KG1 (cell line): ENCODE measurements around the gene CTSW.

Experiments used
- DNase-seq: peaks from one replicate; lab custom pipeline; 2025; lab: John Stamatoyannopoulos, UW

Gene CTSW

DNA sequence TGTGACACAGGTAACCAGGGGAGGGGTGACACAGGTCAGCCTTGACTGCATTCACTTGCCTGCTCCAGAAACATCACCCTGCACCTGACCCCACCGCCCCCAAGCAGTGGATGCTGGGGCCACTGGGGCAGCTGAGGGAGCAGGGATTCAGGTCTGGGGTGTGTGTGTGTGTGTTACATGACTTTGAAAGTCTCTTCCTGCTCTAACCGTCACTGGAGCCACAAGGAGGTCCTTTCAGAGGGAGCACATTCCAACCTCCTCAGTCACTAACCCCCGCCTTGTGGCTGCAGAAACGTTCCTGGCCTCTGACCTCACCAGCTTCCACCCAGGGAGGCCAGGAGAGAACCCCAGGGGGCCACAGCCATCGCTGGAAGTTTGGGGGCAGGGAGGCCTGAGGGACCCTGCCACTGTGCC lies 23.4 kb downstream of the CTSW start:
- no peak for DNase-seq

DNA sequence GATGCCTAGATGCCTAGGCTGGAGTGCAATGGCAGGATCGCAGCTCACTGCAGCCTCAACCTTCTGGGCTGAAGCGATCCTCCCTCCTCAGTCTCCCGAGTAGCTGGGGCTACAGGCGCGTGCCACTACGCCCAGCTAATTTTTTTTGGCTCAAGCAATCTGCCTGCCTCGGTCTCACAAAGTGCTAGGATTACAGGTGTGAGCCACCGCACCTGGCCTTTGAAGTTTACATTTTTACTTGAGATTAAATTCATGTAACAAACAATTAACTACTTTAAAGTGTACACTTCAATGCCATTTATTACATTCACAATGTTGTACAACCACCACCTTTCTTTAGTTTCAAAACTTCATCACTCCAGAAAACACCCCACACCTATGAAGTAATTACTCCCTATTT lies 24.1 kb downstream of the CTSW start:
- DNase-seq = no peak

DNA sequence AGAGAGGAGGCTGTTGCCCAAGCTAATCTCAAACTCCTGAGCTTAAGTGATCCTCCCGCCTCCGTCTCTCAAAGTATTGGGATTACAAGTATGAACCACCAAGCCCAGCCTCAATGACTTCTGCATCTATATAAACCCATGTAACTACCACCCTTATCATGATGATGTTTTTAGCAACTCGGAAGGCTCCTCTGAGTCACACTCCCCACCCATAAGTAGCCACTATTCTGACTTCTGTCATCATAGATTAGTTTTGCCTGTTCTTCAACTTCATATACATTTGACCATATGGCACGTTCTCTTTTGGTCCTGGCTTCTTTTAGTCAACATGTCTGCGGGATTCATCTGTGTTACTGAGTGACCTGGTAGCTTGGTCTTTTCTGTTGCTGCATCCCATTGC lies 27.0 kb downstream of the CTSW start:
- DNase-seq = no peak

DNA sequence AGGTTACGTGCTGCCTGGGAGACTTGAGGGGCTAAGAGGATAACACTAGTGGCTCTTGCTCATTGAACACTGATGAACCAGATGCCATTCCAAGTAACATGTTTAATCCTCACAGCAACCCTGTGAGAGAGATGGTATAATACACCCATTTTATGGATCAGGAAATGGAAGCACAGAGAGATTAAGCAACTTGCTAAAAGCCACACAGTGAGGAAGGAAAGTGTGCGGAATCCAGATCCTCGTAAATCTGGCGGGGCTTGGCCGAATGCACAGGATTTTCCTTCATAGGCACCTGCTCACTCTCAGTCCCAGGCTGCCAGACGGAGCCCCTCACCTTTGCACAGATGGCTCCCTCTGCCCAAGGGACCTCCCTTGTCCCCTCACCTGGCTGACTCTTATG lies 28.2 kb downstream of the CTSW start:
- DNase-seq = no peak

DNA sequence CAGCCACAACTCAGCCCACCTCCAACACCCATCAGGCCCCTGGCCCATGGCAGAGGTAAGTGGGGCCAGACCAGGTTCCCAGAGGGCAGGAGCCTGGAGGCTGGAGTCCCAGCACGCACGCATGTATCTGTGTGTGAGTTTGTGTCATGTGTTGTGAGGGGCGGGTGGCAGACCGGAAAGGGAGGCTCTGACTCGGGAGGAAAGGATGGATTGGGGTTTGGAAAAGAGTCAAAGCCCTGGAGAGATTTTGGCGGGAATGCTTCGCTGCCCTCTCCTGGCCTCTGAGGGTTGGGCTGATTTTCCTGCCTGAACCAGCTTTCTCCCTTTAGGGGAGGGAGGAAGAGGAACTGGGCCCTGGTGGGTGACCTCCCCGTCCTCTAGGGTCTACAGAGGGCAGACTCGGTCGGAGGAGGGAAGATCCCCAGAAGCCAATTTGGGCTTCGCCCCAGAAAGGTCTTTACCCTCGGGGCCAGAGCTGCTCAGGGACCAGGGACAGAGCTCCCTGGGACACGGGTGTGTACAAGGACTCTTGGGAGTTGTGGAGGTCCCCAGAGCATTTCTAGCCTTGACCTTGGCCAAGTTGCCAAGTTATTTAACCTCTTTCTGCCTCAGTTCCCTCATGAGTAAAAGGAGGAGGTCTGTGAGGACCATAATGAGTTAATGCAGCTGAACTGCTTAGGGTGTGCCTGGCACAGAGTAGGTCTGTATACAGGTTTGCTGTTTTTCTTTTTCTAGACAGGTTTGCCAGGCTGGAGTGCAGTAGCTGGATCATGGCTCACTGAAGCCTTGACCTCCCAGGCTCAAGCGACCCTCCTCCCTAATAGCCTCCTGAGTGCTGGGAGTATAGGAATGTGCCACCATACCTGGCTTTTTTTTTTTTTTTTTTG lies 32.3 kb downstream of the CTSW start:
- no peak for DNase-seq

DNA sequence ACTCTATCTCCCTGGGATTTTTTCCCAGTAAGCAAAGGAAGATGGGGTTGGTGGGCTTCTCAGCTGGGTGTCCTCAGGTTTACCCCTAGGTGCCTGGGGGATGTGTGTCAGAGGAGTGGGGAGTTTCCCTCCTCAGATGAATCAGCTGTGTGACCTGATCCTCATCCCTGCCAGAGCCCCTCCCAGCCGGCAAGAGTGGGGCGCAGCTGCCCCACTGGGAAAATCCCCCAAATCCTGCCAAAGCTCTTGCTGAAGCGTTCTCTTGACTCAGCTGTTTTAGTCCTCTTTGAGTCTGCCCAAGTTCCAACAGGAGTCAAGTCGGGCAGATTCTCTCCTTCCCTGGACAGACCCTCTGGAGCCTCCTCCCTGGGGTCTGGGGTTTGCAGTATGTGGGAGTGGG lies 33.2 kb downstream of the CTSW start:
- DNase-seq = no peak

DNA sequence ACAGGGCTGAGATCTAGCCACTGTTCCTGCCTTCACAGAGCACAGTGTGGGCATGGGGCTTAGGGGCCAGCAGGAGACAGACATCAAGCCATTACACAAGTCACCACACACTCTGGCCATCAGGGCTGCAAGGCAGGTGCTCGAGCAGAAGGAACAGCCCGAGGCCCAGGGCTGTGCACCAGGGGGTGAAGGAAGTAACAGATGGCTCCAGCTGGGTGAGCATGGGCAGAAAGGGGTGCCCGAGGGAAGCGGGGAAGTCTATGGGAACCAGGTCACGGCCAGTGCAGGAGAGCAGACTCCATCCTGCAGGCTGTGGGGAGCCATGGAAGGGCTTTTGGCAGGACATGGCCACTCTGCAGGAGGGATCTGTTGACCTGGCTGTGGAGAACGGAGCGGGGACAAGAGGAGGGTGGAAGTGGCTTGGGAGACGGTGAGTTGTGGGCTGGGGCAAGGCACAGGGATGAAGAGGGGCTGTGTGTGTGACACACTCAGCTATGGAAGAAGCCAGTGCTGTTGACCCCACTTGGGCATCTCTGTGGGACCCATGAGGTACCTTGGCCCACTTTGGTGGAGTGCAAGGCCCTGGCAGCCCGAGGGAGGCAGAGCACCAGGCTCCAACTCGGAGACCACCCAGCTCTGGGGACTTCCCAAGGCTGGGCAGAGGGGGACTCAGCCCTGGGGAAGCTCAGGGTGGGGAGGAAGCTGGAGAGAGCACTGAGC lies 35.6 kb downstream of the CTSW start:
- DNase-seq = no peak

DNA sequence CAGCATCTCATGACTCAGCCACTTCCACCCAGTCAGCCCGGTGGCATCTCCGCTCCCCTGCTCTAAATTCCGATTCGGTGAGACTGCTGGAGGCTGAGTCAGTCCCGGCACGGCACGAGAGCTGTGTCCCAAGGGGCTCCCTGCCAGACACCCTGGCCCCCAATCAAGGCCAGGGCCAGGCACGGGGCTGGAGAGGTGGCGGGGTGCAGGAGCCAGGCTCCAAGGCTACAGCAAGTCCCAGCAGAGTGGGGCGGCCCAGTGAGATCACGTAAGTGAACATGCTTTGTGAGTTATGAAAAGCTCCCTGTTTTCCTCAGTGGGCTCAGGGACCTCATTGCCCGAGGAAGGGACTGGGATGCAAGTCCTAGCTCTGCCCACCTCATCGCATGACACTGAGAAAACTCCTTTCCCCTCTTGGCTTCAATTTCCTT lies 36.2 kb downstream of the CTSW start:
- DNase-seq = no peak

DNA sequence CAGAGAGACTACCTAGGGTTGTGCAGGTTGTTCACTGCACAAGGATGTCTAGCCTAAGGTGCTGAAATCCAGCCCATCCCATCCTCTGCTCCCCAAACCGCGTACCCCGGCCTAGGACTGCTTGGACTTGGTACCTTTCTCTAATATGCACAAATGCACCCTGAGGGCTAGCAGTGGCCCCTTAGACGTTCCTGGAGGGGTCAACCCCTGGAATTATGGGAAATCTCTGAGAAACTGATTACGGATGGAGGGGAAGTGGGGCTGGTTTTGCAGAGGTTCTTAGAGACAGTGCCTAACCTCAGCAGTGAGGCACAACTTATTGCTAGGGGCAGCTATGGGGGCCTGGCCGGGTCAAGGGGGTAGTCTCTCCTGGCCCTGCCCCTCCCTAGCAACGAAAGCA lies 36.8 kb downstream of the CTSW start:
- no peak for DNase-seq

DNA sequence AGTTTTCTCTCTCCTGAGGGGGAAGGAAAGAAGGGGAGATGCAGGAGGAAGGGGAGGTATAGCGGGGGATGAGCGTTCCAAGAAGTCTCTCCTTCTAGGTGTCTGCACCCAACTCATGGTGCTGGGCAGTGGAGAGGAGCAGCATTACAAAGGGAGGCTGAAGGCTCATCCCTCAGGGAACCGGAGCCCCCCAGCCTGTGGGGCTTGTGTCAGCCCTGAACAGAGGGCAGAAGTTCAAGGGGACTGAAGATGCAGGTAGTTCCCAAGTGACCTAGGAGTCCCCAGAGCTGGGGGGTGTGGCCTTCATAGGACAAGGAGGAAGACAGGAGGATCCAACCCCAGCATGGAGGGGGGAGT lies 37.4 kb downstream of the CTSW start:
- DNase-seq = no peak

DNA sequence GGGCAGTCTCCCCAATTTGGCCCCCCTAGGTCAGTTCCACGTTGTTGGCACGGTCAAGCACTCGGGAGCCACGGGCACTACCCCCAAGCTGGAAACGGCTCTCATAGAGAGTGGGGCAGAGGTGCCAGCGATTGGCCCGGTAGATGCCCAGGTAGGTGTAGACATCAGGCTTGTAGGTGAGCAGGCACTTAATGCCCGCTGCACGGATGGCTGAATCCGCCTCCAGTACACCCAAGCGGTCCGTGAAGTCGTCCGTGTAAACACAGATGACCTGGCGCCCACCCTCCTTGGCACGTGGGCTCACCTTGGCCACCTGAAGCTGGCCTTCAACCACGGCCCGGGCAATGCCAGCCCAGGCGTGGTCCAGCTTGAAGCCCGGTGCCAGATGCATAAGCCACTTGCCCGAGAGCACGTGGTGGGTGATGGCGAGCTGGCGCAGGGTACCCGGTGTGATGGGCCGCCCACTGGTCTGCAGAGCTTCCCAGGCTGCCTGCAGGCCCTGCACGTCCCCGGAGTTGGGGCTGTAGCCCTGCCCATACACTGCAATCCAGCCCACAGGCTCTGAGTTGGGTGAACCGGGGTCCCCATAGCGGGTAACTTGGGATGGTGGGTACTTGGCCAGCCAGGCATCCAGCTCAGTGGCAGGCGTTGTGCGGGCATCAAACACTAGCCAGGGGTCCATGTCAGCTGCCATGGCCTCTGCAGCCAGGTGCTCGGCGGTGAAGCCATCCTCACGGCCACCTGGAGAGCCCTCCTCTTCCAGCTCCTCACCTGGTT lies 38.0 kb downstream of the CTSW start:
- DNase-seq = no peak

DNA sequence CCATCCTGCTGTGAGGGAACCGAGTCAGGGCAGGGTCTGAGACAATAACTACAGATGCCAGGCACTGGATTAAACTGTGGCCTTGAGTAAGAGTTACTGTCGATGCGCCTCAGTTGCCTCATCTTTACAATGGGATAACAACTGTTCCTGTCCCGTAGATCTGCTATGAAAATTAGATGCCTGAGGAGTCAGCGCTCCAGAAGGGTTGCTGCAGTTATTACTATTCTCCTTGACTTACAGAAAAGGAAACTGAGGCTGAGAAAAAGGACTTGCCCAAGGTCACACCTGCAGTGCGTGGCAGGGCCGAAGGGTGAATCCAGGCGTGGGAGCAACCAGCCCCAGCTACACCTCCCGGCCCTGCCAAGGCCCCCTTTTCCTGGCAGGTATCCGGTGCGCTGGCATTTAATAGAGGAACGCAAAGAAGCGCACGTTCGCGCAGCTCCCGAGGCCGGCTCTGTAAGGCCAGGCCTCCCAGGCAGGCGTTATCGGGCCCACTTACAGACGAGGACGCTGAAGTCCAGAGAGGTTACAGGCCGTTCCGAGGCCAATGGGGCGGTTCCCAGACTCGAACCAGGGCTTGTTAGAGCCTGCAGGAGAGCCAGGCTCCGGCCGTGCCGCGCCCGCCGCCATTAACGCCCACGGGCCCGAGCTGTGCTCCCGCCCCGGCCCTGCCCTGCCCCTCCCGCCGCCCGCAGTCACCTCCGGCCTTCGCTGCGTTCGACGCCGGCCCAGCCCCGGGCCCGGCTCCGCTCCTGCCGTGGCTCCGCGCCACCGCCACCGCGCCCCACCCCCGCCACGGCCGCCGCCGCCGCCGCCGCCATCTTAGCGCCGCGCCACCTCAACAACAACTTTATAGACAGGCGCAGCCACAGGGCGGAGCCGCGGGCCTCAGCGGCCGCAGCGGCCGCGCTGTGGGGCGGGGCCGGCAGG lies 38.8 kb downstream of the CTSW start, which contains the start of gene C11orf68:
Gene C11orf68, minus strand, starts transcription at position 852 of the 930 bp plus-strand sequence. Its CDS starts 31 bp downstream, at position 821.
- DNase-seq = no peak

DNA sequence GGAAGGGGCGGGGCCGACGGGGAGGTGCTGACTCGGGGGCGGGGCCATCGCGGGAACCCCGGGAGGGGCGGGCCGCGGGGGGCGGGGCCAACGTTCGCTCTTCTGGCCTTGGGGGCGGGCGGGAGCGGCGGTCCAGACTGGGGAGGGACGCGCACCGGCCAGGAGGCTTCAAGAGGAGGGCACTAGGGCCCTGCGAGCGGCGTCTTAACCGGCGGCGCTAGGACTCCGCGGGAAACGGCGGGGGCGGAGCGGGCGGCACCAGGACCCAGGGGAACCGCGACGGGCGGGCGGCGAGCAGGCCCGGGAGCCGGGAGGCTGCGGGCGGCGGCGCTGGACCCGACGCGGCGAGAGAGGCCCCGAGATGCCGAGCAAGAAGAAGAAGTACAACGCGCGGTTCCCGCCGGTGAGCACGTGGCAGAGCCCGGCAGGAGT lies 39.5 kb downstream of the CTSW start, which contains the start of gene DRAP1:
Gene DRAP1, plus strand, starts transcription at position 286 of the 432 bp plus-strand sequence. Its CDS starts 76 bp downstream, at position 362.
- peak; percentile 96 for DNase-seq

DNA sequence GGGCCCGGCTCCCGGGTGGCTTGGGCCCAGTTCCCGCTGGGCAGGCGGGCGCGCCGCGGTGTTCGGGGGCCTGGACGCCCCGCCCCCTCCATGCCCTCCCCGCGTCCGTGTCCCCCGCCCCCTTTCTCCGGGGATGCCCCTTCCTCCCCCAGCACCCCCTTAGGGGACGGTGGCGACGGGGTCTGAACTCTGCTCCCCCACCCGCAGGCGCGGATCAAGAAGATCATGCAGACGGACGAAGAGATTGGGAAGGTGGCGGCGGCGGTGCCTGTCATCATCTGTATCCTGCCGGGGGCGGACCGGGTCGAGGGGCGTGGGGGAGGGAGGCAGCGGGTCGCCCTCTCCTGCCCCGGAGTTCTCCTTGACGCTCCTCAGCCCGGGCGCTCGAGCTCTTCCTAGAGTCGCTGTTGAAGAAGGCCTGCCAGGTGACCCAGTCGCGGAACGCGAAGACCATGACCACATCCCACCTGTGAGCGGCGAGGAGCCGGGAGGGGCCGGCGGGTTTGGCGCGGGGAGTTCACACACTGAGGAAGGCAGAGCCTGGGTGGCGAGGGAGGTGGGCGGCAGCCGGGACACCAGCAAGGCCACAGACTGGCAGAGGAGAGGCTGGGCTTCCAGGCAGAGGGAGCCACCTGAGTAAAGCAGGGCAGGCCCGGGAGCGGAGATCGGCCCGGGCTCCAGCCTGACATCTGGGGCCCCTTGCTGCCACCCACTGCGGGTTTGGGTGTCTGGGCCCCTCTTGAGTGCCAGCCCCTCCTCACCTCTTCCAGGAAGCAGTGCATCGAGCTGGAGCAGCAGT lies 40.1 kb downstream of the CTSW start:
- DNase-seq = peak; percentile 76

DNA sequence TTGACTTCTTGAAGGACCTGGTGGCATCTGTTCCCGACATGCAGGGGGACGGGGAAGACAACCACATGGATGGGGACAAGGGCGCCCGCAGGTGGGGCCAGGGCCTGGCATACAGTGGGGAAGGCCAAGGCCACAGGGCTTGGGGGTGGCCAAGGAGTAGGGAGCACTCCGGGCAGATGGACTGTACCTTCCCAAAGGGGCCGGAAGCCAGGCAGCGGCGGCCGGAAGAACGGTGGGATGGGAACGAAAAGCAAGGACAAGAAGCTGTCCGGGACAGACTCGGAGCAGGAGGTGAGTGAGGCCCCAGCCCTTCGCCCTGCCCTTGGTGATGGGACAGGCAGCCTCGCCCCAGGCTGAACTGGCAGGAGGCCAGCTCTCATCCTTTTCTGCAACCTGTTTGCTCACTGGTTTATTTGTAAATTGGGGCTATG lies 40.8 kb downstream of the CTSW start:
- DNase-seq = no peak

DNA sequence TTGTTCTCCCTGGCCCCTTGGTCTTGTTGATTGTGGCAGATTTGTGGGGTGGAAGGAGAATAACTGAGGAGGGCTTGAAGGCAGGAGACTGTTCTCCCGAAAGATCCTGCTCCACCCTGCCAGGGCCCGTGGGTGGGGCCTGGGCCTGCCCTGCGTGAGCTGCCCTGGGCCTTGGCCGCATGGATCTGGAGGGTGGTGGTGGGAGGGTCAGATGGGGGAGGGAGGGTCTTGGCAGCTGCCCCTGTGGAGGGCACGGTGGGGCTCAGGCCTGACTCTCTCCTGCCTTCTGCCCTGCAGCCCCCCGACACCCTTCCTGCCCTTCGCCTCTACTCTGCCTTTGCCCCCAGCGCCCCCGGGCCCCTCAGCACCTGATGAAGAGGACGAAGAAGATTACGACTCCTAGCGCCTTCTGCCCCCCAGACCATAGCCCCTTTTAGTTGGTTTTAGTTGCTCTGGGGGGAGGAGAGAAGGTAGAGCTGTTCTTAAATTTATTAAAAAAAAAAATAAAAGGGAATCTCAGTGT lies 41.5 kb downstream of the CTSW start:
- no peak for DNase-seq

DNA sequence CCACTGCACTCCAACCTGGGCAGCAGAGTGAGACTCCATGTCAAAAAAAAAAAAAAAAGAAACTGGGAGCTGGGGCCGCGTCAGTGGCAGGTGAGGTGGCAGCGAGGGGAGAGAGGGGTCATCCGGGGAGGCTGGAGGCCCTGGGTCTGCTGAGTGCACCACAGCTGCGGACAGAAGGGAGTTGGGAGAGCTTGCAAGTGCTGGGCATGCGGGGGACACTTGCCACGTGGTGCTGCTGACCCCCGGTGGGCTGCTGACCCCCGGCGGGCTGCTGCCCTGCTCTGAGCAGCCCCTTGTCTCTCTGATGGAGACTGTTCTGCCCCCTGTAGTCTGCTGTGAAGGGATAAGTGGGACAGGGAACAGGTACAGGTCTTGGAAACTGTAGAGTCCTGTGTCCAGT lies 42.2 kb downstream of the CTSW start:
- DNase-seq = no peak

DNA sequence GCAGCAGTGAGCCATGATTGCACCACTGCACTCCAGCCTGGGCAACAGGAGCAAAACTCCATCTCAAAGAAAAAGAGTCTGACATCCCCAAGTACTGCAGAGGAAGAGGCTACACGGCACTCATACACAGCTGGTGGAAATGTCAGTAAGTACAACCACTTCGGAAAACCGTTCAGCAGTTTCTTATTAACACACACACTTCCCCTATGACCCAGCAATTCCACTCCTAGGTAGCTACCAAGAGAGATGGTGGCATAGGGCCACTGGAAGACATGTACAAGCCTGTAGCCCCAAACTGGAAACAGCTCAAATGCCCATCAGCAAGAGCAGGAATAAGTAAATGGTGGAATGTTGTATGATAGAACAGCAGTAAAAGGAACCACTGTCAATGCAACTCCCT lies 42.9 kb downstream of the CTSW start:
- no peak for DNase-seq

DNA sequence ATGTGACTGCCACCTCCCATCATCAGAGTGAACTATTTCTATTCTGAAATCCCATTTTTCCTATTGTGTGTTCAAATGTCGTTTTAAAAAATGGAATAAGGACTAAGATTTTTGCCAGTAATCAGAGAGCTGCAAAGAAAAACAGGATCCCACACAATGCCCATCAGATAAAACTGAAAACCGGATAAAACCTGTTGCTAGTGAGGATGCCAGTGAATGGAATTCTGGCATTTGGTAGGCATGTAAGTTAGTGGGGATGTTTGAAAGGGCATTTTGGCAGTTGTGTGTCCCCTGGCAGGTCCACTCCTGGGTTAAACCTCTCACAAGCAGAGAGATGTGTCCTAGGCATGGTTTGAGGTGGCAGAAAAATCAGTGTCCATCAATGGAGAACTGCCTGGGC lies 45.8 kb downstream of the CTSW start:
- DNase-seq = no peak

DNA sequence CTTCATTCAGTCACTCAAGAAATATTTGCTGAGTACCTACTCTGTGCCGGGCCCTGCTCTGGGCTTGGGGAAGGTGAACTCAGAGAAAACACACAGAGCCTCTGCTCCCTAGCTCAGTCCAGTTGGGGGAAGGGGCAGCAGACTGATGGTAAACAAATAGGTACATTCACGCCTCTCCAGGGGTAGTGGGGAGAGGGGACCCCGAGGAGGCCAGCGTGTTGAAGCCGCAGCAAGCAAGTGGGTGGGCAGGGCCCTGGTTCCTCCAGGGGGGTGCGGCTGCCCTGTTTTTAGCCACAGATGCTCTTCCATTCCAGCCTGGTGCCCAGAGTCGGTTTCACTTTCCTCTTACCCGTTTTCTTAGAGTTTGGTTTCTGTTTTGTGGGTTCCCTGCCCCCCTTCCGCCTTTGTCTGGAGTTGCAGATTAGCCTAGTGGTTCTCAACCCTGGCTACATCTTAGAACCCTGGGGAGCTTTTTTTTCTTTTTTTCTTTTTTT lies 48.3 kb downstream of the CTSW start:
- peak; percentile 87 for DNase-seq
